HG03469 (cell line): ENCODE measurements around the gene MEGF8.

ENCODE experiments used
- ATAC-seq: cut with Tn5 transposase; IDR thresholded peaks from one replicate; pipeline ENCODE4 v1.9.1; 2021; ENCODE audit warnings: mild to moderate bottlenecking, moderate library complexity, moderate number of reproducible peaks; ENCODE audit not compliant: unreplicated experiment

MEGF8 gene

DNA sequence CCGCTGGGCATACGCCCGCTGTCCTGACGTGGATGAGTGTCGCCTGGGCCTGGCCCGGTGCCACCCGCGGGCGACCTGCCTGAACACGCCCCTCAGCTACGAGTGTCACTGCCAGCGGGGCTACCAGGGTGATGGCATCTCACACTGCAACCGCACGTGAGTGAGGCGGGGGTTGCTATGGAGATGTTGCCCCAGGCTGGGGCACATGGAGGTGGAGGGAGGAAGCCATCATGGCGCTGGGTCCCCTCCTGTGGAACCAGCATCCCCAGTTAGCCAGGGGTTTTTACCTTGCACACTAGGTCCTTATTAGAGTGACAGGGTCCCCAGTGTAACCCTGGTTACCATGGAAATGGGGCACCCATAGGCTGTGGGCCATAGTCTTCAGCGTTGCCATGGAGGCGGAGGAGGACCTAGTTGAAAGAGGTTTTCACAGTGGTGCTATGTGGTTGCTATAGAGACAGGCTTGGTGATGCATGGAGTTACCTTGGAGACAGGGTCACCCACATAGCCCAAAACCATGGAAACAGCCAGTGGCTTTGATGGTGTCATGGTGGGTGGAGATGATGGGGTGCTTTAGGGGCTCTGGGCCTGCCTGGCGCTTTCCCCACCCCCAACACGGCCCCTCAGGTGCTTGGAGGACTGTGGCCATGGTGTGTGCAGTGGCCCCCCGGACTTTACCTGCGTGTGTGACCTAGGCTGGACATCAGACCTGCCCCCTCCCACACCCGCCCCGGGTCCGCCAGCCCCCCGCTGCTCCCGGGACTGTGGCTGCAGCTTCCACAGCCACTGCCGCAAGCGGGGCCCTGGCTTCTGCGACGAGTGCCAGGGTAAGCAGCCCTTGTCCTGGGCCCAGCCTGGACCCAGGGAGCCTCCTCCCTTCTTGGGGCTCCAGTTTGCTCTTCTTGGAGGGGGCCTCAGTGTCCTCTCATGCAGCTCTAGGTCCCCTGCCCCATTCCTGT lies 27.1 kb downstream of the MEGF8 start:
- no peak for ATAC-seq

DNA sequence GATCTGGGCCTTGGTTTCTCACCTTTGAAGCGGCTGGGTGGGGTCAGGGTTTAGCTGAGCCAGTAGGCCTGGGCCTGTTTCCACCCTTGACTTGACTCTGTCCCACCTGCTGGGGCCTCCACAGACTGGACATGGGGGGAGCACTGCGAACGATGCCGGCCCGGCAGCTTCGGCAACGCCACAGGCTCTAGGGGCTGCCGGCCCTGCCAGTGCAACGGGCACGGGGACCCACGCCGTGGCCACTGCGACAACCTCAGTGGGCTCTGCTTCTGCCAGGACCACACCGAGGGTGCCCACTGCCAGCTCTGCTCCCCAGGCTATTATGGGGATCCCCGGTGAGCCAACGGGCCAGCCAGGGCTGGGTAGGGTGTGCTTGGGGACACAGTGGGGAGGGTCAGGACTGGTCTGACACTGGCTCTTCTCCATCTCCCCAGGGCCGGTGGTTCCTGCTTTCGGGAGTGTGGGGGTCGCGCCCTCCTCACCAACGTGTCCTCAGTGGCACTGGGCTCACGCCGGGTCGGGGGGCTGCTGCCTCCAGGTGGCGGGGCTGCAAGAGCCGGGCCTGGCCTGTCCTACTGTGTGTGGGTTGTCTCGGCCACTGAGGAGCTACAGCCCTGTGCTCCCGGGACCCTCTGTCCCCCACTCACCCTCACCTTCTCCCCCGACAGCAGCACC lies 28.0 kb downstream of the MEGF8 start:
- ATAC-seq, result no peak

DNA sequence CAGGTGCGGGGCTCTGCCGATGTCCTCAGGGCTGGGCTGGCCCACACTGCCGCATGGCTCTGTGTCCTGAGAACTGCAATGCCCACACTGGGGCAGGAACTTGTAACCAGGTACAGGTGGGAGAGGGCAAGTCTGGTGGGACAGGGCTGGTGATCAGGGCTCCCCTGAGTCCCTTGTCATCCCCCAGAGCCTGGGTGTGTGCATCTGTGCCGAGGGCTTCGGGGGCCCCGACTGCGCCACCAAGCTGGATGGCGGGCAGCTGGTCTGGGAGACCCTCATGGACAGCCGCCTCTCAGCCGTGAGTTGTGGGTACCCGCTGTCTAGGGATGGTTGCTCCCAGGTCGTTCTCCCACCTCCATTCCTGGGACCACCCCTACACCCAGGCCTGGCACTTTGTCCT lies 30.5 kb downstream of the MEGF8 start:
- no peak for ATAC-seq

DNA sequence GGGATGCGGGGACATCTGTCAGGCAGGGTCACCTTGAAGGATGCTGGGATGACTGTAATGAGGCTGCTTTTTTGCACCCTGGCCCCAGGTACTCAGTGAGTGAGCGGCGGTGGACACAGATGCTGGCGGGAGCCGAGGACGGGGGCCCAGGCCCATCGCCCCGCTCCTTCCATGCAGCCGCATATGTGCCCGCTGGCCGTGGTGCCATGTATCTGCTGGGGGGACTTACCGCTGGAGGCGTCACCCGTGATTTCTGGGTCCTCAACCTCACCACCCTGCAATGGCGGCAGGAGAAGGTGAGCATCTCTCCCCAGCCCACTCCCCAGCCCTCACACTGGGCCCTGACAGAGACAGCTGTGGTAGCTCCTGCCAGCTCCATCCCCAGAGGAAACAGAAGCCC lies 31.3 kb downstream of the MEGF8 start:
- no peak for ATAC-seq

DNA sequence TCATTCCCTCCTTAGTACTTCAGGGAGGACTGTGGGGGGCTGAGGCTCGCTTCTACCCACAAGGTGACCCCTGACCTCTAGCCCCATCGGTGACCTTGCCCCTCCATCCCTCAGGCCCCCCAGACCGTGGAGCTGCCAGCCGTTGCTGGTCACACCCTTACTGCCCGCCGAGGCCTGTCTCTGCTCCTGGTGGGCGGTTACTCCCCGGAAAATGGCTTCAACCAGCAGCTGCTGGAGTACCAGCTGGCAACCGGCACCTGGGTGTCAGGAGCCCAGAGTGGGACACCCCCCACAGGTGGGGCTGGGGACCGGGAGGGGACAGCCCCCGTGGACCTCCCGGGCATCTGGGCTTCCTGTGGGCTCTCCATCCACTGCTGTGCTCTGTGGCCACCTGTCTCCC lies 31.9 kb downstream of the MEGF8 start:
- ATAC-seq, result no peak

DNA sequence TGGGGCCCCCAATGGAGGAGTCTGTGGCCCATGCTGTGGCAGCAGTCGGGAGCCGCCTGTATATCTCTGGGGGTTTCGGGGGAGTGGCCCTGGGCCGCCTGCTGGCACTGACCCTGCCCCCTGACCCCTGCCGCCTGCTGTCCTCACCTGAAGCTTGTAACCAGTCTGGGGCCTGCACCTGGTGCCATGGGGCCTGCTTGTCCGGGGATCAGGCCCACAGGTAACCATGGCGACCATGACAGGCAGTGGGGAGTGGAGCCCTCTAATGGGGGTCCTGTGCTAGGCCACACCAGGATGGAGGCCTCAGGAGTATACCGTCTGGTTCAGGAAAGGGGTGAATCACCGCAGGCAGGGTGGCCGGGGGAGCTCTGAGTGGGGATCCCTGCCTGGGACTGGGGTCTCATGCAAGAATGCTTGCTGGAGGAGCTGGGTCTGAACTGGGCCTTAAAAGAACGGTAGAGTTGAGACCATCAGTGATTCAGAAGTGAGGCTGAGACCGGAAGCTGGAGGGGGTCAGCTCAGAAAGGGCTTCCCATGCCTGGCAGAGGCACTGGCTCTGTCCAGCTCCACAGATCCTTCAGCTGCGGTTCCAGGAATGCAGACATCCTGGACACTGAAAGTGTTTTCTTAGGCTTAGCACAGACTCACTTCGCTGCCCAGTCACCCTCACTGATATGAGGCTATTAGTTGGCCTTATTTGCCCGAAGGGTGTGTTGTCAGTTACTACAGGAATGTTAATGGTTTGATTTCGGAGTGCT lies 35.5 kb downstream of the MEGF8 start:
- no peak for ATAC-seq

DNA sequence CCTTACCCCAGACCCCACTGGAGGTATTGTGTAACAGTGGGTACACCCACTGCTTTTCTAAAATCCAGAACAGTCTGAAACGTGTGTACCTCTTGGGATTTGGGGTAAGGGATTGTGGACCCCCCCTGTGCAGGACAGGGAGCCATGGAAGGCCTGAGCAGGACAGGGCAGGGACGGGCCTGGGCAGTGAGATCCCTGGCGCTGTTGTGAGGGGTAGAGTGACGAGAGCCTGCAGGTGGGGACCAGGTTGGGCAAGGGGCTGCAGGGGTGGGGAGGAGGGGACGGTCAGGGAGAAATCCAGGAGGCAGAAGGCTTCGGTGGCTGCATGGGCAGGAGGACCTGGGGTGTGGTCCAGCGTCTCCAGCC lies 36.1 kb downstream of the MEGF8 start:
- ATAC-seq, result no peak

DNA sequence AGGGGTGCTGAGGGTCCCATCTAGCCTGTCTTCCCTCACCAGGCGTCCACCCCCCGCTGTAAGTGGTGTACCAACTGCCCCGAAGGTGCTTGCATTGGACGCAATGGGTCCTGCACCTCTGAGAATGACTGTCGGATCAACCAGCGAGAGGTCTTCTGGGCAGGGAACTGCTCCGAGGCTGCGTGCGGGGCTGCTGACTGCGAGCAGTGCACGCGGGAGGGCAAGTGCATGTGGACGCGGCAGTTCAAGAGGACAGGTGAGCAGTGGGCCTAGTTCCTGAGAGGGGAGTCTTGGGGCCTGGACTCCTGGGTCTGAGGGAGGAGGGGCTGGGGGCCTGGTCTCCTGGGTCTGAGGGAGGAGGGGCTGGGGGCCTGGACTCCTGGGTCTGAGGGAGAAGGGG lies 36.9 kb downstream of the MEGF8 start:
- ATAC-seq, result no peak

DNA sequence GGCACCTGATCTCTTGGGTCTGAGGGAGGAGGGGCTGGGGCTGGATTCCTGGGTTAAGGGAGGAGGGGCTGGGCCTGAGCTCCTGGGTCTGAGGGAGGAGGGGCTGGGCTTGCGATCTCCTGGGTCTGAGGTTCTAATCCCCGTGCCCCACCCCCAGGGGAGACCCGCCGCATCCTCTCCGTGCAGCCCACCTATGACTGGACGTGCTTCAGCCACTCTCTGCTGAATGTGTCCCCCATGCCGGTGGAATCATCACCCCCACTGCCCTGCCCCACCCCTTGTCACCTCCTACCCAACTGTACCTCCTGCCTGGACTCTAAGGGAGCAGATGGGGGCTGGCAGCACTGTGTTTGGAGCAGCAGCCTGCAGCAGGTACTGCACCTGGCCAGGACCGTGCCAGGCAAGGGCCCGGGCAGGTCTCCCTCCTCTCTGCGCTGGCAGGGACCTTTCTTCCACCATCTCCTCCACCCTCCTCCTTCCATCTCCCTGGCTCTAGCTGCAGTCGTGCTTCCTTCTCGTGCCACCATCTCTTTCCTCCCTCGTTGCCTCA lies 37.5 kb downstream of the MEGF8 start:
- no peak for ATAC-seq

DNA sequence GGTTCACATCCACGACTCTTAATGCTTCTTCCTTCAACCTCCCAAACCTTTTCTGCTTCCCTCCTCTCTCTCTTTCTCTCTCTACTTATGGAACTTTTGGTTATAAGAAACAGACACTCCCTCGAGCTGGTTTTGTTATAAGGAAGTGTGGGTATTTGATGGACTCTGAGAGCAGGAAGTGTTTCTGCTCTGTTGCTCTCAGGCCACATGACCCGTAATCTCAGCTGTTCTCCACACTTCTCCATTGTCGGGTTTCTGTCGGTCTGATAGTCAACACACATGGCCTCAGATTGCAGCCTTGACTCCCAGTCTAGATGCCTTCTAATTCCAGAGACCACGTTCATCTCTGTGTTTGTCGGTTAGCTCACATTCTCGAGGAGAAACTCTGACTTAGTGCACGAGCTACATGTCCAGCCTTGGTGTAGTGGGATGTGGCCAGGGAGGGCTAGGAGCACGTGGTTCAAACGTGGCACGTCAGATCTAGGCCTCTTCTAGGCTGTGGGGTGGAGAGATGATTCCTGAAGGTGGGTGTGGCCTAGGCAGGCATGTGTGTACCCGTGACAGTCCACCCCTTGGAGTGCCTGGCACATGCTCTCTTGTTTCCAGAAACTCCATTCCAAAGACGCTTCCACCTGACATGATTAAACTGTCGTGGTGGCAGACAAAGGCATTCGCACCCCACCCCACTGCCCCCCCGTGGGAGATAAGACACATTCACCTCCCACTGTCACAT lies 38.3 kb downstream of the MEGF8 start:
- ATAC-seq, result no peak

DNA sequence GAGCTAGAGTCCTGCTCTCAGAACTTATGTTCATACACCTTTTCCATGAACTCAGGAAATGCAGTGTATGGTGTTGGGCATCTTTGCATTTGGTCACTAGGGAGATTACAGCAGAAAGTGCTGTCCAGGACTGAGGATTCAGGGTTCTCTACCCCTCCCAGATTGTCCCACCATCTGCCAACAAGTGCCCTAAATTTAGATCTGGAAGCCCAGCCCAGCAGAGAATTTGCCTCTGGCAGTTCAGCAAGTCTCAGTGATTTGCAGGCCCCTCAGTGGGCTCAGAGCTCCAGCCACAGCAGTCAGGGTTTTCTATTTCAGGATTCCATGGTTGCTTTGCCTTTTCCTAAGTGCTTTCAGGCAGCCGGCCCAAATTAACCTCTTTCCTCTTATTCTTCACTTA lies 41.2 kb downstream of the MEGF8 start:
- ATAC-seq, result no peak

DNA sequence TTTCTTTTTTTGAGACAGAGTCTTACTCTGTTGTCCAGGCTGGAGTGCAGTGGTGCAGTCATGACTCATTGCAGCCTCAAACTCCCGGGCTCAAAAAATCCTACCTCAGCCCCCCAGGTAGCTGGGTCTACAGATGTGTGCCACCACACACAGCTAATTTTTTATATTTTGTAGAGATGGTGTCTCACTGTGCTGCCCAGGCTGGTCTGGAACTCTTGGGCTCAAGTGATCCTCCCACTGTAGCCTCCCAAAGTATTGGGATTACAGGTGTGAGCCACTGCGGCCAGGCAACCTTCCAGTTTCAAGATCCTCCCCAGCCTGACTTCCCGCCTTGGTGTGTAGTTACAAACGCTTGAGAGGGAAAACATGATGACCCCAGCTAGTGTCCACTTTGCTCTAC lies 42.5 kb downstream of the MEGF8 start:
- no peak for ATAC-seq

DNA sequence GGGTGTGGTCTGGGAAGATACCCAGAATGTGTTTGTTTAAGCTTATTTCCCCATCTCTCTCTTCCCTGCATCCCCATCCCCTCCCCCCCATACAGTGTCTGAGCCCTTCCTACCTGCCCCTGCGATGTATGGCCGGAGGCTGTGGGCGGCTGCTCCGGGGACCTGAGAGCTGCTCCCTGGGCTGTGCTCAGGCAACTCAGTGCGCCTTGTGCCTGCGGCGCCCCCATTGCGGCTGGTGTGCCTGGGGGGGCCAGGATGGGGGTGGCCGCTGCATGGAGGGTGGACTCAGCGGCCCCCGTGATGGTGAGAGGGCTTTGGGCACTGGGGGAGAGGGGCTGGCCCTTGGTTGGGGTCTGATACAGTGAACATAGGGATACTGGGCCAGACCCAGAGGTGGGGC lies 42.9 kb downstream of the MEGF8 start:
- ATAC-seq, result no peak

DNA sequence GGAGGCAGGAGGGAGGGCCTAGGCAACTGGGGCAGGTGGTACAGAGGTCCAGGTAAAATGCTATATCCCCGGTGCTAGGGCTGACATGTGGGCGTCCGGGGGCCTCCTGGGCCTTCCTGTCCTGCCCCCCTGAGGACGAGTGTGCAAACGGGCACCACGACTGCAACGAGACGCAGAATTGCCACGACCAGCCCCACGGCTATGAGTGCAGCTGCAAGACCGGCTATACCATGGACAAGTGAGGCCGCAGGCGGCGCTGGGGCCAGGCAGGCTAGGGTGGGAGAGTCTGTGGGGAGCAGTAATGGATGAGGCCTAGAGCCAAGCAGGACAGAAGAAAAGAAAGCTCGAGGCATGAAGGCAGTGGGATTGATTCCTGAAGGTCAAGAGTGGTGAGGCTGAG lies 43.3 kb downstream of the MEGF8 start:
- ATAC-seq, result no peak

DNA sequence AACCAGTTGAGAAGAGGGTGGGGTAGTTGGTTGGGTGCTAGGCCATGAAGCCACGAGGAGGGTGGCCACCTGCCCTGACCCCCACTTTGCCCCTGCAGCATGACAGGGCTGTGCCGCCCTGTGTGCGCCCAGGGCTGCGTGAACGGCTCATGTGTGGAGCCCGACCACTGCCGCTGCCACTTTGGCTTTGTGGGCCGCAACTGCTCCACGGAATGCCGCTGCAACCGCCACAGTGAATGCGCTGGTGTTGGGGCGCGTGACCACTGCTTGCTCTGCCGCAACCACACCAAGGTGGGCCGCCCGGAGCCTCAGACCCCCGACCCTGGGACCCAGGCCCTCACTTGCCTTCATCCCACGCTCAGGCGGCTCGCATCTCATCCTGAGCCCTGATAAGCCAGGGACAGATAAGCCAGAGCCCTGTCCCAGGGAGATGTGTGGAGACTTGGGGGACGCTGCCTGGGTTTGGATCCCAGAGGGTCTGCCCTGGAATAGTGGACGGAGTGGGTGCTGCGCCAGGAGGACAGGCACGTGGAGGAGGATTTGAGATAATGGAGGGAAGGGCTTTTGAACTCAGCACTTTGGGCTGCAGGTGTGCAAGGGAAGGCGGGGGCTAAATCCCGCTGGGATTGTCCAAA lies 44.1 kb downstream of the MEGF8 start:
- ATAC-seq, result no peak

DNA sequence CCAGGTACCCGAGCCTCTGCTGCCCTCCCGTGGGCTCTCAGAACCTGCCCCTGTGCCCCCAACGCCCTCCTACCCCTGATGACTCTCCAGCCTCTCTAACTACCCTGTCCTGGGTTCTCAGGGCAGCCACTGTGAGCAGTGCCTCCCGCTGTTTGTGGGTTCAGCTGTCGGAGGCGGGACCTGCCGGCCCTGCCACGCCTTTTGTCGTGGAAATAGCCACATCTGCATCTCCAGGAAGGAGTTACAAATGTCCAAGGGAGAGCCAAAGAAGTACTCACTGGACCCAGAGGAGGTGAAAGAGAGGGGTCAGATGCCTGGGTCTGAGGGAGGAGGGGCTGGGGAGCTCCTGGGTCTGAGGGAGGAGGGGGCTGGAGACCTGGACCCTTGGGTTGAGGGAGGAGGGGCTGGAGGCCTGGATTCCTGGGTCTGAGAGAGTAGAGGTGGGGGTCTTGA lies 44.7 kb downstream of the MEGF8 start:
- ATAC-seq, result no peak

DNA sequence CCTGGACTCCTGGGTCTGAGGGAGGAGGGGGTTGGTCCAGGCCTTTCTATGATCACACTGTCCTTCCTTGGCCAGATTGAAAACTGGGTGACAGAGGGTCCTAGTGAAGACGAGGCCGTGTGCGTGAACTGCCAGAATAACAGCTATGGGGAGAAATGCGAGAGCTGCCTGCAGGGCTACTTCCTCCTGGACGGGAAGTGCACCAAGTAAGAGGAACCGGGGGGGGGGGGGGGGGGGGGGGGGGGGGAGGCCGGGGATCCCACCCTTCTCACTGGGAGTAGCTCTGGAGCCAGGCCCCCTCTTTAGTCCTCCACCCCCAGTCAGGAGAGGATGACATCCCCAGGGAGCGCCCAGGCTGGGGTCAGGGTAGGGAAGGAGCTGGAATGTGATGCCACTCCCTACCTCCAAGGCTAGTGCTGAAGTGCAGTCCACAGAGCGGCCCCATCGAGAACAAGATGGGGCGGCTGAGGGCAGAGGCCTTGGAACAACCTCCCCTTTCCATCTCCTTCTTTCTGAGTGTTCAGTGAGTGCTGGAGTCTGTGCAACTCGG lies 45.3 kb downstream of the MEGF8 start:
- ATAC-seq, result no peak

DNA sequence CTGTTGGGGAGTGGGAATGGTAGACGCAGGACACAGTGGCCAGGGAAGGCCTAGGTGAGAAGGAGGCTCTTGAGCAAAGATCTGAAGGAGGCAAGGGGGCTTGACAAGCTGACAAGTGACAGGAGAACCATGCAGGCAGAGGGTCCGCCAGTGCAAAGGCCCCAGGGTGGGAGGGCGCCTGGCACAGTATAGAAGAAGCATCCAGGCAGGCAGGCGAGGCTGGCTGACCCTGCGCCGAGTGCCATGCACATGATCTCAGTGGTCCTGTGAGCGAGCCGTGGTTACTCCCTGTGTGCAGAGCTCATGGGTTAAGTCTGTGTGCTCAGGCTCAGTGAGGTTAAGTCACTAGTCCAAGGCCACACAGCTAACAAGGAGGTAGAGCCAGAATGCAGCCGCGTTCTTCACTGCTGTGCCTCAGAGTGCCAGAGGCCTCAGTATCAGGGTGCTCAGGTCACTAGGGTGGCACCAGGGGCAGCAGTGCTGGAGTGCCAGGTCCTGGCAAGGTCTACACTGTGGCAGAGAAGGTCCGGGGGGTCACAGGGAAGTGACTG lies 49.5 kb downstream of the MEGF8 start:
- ATAC-seq, result no peak

DNA sequence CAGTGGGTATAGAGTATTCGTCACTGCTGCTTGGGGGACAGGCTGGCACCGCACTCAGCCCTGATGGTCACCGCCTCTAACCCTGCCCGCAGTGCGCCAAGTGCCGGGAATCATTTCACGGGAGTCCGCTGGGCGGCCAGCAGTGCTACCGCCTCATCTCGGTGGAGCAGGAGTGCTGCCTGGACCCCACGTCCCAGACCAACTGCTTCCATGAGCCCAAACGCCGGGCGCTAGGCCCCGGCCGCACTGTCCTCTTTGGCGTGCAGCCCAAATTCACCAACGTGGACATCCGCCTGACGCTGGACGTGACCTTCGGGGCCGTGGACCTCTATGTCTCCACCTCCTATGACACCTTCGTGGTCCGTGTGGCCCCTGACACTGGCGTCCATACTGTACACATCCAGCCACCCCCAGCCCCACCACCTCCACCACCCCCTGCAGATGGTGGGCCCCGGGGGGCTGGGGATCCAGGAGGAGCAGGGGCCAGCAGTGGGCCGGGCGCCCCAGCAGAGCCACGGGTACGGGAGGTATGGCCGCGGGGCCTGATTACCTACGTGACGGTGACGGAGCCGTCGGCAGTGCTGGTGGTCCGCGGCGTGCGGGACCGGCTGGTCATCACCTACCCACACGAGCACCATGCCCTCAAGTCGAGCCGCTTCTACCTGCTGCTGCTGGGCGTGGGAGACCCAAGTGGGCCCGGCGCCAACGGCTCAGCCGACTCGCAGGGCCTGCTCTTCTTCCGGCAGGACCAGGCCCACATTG lies 50.2 kb downstream of the MEGF8 start:
- ATAC-seq, result no peak
